C4-2B (cell line): Measurements from ENCODE around the gene PSMB4.

Experiments used
- CTCF ChIP-seq: fragments of 450-650 bp; conservative IDR thresholded peaks from 2 replicates; pipeline ENCODE4 v1.5.1; 2017; ENCODE audit warnings: mild to moderate bottlenecking
- ZFX ChIP-seq: fragments of 450-650 bp; IDR thresholded peaks from 2 replicates; pipeline ENCODE4 v1.6.1; 2017

- TF ChIP-seq CTCF, result no peak
- TF ChIP-seq ZFX, result peak; percentile 46; the same call in 1 of the 2 replicates
Measured at GRCh38 chr1:151372058-151372934, 27.1 kb upstream of the PSMB4 start, which contains the start of gene SELENBP1.
